NCI-H69 (cell line): ENCODE data around the gene PRDM11.

Experiments
- DNase-seq: peaks from one replicate; lab custom pipeline; 2025; lab: John Stamatoyannopoulos, UW

The PRDM11 gene

DNA sequence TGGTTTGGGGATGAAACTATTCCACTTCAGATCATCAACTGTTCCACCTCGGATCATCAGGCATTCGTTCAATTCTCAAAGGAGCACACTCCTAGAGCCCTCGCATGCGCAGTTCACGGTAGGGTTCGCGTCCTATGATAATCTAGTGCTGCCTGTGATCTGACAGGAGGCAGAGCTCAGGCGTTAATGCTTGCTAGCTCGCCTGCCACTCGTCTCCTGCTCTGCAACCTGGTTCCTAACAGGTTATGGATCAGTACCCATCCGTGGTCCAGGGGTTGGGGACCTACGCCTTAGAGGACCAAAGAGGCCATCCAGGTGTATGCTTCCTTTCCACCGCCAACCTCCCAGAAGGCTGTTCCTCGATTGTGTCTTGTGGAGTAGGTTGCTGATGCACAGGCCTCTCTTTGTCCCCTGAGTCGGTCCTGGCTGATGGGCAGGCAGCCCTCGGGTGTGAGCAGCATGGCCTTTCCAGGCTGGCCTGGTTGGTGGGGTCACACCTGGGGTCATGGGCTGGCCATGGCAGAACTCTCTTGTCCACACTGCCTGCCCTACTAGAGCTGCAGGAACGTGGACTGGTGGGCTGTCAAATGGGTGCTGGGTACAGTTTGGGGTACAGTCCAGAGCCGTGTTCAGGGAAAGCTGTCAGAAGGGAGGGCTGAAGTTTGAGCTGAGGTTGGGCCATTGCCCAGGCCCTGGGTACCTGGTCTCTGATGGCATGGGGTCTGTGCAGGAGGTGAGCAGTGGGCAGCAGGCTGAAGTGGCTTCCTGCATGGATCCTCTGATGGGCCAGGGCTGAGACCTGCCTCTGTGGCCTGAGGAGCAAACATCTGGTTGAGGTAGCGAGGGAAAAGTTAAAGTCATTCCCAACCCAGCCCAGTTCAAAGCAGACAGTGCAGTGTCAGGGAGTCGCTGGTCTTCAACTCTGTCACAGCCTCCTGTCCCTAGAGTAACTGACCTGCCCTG lies 11.1 kb downstream of the PRDM11 start:
- DNase-seq: no peak

DNA sequence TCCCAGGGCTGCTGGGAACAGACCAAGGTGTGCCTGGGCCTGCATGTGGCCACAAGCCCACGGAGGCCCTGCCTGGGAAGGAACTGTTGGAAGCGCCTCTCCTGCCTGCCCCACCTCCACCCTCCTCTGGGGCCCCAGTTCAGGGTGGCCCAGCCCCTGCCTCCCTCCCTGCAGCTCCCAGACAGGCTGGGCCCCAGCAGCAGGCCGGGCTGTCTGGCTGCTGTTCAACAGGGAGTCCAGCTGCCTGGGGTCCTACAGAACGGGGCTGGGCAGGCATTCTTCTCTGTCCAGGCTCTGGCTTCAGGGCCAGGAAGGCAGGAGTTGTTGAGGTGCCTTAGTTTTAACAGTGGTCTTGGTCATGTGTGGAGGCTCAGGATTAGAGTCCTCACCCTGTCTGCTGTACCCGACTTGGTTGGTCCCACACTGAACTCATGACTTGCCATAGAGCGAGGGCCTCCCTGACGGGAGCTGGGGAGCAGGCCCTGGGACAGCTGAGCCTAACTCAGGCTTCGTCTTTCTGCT lies 11.8 kb downstream of the PRDM11 start:
- DNase-seq: no peak

DNA sequence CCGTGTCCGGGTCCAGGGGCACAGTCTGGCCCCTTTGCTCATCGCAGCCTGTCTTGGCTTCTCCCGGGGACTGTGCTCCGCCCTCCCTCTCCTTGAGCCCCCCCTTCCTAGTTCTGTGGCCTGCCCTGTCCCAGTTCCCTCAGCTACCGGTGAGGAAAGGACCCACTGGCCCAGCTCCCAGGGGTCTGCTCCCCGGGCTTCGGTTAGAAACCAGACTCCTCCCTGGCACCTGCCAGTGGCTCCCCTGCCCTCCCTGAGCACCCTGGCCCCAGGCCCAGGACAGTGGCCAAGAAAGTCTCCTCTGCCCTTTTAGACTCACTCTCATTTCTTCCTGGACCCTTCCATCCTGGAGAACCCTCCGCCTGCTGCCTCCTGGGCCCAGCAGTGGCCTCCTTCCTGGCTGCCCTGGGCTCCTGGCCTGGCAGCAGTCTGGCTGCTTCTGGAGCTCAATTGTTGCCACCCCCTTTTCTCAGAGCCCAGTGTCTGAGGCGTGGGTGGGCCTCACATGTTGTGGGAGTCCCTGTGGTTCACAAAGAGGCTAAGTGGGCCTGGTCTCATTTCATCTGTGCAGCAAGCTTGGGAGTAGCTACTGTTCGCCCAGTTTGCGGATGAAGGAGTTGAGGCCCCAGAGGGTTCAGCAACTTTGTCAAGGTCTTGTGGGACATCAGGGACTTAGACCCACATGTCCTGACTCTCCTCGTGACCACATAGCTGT lies 12.6 kb downstream of the PRDM11 start:
- no peak for DNase-seq

DNA sequence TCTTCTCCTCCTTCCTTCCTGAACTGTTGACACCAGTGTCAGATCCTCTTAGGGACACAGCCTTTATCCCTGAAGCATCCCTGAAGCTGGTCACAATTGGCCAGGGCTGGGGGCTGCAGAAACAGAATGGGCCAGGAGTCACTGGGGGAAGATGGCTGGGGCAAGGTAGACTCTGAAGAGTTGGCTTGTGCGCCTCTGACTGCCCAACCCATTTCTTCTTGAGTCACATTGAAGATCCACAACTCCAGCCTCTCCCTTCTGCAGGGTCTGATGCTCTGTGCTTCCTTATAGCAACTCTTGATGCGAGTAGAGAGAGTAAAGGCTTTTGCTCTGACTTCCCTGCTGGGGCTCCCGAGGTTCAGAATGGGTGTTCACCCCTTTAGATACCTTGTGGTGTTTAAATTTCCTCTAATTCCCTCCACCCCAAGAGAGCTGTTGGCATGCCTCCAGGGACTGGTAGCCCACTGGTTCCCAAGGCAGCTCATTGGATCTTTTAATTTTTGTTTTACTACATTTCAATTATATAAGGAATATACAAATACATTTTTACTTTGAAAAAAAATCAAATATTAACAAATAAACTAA lies 13.4 kb downstream of the PRDM11 start:
- no peak for DNase-seq

DNA sequence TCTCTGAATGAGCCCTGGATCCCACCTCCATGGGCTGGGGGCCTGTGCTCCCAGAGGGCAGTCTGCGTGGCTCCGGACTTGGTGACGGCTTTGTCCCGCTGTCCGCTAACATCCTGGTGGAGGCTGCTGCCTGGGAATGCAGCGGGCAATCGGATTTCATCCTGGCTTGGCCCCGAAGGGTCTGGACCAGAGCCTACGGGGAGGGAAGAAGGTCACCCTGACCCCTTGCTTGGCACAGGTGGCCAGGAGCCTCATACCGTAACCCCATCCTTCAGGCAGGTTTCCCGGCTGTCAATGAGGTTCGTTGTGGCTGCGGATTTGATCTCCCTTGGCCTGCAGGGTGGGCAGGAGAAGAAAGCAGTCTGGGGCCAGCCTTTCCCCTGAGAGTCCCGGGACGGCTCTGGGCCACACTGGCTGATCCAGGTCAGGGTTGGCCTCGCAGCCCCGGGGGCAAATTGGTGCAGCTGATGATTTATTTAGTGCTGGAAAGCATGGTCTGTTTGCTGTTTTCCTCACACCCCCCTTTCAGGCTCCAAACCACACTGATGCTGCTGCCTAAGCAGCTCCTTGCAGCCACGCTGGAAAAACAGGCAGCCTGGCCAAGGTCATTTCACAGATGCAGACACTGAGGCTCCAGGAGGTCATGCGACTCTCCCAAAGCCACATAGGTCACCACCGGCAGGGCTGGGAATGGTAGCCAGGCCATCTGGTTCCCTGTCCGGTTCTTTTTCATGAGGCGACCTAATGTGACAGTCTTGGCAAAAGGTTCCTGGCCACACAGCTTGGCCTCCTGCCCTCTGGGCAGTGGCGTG lies 15.0 kb downstream of the PRDM11 start:
- no peak for DNase-seq

DNA sequence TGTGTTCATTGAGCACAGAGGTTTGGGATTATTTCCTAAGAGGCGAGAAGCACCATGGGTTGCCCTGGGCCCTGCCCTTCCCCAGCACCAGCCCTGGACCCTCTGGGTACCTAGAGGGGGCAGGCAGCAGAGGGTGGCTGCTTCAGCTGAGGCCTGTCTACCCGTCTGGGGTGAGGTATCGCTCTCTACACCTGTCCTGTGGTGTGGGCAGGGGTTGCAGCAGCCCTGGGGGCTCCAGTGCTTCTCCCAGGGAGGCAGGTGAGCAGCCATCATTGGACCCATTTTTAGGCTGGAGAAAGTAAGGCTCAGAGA lies 15.6 kb downstream of the PRDM11 start:
- DNase-seq: no peak

DNA sequence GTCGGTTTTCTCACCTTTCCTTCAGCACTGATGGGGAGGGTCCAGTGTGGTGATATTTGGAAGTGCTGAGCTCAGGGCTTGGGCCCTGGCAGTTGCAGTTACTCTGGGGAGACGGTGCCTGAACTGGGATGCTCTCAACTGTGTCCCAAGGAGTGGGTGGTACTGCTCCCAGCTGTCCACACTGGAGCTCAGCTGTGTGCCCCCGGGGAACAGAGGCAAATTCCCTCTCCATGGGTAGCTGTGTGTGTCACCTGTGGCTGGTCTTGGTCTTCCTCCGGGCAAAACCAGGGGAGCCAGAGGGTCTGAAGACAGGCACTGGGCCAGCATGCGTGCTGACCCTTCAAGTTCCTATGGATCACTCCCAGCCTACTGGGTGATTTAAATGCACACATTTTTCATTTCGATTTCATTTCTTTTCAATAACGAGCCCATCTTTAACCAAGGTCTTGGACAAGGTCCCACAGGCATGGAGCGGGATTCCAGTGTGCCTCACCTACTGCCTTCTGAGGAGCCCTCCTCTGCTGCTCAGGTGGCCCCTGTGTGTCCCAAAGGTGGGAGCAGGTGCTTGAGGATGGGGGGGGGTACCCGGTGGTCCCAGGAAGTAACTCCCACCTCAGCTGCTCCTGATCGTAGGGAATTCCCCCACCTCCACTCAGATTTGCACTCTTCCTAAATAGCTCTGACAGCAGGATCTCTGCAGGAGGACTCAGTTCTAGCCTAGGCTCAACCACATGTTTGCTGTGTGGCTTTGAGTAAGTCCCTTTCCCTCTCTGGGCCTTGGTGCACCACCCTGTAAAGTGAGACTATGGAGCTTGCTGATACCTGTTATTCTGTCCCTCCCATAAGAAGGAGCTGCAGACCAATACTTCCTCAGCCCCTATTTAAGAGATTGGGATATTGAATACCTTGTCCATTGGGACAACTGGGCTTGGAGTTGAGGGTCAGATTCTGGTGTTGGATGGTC lies 16.8 kb downstream of the PRDM11 start:
- DNase-seq: no peak

DNA sequence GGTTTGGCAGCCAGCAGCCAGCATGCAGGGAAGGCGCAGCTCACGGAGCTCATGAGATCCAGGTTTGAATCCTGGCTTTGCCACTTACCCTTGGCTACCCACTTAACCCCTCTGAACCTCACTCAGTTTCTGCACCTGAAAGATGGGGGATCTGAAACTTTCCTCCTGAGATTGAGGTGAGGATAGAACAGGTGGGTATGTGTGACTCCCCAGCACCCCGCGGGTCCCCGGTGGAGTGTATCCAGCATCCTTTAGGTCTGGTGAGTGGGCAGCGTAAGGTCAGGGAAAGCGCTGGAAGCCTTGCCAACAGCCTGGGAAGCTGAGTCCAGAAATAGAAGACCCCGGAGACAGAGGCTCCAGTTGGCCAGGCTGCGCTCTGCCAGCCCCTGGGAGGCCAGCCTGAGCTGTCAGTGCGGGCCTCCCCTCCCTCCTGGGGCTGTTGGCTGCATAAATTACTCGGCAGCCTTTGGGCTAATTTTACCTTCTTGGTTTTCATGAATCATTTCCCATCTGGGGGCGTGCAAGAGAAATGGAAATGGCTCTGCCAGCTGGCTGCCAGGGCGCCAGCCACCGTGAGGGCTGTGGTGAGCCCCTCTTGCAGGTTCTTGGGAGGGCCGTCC lies 17.6 kb downstream of the PRDM11 start:
- peak; percentile 47 for DNase-seq

DNA sequence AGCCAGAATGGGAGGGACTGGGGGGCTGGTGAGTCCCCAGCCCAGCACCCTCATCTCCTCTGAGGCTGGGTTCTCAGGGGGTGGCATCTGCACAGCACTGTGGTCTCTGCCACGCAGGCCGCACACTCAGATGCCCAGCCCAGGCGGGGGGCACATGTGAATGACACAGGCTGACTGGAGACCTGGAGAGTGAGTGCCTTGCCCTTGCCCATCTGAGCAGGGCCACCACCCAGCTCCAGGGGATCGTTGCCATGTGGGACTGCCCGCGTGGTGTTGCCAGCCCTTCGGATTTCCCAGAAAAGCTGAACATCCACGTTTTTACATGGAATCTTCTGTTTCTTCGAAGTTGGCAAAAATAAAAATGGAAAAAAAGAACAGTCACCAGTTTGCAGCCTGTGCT lies 18.9 kb downstream of the PRDM11 start:
- no peak for DNase-seq

DNA sequence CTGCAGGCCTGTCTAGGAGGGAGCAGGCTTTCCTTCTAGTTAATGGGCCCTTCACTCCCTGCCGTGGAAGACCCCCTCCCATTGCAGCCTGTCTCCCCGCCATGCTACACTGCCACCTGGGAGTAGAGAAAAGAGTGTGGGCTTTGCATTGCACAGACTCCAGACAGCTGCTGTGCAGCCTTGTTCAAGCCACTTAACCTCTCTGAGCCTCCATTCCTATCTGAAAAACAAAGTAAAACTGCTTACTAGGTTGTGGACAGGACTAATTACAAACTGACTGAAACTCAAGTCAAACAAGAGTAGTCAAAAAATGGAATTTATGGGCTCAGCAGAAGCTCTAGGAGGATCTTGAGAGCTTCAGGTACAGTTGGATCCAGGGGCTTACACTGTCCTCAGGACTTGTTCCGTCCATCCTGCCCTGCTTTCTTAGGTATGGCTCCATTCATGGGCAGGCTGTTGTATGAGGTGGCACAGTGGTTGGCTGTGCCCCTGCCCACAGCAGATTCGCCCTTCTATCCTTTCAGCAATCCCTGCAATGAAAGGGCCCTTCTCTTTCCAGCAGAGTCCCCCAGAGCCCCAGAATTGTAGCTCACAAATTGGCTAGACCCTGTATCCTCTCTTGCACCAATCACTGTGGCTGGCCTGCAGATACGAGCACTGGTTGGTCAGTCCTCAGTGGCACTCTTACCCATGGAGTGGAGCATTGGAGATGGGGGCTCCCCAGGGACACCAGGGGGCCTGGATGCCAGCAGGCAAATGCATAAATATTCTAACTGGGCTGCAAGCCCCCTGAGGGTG lies 19.6 kb downstream of the PRDM11 start:
- no peak for DNase-seq

DNA sequence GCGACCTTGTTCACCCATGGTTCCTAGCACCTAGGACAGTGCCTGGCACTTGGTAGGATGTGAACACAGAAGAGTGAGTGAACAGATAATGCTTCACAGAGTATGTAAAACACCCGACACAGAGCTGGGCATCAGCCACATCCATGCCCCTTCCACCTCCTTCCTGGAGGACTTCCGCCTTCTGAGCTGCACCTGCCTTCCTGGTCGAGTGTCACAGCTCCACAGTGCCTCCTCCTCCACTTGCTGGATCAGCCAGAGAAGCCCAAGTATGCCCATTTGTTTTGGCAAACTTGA lies 20.1 kb downstream of the PRDM11 start:
- no peak for DNase-seq

DNA sequence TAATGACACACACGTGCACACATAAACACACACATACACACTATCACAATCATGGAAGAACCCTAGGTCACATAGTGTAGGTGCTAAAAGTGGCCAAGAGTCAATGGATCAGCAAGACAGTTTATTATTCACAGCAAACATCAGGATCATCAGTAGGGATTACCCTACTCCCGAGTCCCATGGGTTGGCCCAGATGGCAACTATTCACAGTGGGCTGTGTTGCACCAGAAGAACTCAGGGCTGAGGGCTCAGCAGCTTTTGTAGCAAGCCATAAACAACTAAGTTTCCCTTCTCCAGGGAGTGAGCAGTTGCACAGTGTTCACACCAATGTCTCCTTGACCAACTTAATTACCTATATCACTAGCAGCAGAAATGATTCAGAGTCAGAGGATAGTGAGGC lies 20.8 kb downstream of the PRDM11 start:
- no peak for DNase-seq

DNA sequence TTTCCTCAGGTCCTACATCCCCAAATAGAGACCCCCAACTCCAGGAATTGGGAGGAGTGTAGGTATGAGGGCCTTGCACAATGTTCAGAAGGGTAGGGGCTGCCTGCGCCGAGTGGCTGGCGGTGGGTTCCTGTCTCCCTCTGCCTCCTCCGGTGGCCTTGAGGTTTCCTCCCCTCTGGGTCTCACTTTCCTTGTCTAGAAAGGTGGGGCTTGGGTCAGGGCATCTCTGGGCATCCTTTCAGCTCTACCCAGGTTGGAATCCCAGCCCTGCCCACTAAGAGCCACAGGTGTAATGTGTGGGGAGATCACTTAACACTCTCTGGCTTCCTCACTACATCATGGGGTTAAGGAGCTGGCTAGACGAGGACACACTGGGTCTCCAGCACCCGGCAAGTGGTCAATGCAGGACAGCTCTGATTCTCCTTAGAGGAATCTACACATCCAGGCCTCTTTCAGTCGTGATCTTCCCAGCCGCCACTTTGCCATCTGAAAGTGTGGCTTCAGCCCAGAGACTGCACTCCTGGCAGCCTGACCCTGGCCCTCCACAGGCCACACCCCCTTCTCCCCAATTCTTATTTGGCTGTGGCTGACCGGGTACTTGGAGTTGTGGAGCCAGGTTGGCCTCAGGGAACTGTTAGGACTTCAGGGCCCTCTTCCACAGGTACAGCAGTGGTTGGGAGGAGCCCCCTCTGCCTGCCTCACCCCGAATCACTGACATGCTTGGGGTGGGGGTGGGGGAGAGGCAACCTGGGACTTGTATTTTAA lies 22.1 kb downstream of the PRDM11 start:
- DNase-seq: no peak

DNA sequence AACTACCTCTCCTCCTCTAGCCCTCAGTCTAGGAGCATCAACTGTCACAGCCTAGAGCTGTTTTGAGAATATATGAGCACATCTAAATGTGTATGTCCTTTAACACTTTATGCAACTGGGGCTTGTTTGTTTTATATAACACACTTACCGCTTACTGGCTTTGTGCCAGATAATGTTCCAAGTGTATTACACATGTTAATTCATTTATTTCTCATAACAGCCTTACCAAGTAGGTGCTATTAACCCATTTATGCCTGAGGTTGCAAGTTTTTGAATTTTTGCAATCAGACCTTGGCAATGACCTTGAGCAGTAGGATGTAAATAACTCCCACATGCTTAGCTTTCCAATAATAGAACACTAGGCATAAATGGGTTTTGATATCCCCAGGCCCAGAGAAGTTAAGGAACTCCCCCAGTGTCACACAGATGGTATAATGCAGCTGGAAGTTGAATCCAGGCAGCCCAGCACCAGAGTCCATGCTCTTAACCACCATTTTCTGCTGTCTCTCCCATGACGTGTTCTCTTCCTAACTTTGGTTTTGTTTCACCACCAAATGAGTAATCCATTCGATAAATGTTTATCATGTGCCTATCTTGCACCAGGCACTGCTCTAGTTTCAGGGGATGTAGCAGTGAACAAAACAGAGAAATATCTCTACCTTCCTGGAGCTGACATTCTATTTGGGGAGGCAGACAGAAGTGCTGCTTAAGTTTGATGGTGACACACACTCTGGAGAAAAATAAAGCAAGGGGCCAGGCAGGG lies 23.1 kb downstream of the PRDM11 start:
- DNase-seq: peak; percentile 29

DNA sequence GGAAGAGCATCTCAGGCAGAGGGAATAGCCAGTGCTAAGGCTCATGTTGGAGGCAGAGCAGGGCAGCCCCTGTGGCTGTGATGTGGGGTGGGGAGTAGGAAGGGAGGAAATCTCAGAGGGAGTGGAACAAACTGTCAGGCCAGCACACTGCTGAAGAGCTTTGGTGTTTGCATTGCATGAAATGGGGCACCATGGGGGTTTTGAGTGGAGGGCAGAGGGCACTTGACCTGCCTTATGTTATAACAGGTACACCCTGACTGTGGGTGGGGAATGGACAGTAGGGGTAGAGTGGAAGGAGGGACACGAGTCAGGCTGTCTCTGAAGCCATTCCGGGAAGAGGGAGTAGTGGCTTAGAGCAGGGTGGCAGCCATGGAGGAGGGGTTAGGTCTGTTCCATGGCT lies 24.0 kb downstream of the PRDM11 start:
- no peak for DNase-seq

DNA sequence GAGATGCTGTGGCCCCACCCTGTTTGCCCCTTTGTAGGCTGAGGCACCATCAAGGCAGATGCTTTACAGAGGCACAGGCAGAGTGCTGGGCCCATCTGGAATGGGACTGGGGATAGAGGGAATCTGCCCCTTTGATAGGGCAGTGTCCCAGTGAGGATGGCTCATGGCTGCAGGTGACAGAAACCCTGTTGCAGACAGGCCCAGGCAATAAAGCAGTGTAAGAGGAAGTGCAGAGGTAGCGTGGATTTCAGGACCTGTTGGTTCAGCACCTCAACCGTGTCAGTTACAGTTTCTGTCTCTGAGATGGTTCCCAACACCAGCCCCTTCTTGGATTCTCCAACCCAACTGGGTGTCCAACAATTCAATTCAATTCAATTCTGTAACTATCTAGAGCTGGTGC lies 25.1 kb downstream of the PRDM11 start:
- DNase-seq: no peak

DNA sequence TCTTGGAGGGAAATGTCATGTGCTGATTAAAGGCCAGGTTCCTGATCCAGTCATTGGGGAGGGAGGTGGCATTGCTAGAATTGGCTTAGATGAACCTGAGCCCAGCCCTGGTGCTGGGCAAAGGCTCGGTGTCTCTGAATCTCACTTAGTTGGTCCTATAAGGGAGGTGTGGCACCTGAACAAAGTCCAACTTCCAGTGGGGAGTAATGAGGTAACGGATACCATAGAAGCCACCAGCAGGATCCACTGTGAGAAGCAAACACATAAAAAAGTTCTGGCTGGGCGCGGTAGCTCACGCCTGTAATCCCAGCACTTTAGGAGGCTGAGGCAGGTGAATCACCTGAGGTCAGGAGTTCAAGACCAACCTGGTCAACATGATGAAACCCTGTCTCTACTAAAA lies 26.6 kb downstream of the PRDM11 start:
- DNase-seq: no peak

DNA sequence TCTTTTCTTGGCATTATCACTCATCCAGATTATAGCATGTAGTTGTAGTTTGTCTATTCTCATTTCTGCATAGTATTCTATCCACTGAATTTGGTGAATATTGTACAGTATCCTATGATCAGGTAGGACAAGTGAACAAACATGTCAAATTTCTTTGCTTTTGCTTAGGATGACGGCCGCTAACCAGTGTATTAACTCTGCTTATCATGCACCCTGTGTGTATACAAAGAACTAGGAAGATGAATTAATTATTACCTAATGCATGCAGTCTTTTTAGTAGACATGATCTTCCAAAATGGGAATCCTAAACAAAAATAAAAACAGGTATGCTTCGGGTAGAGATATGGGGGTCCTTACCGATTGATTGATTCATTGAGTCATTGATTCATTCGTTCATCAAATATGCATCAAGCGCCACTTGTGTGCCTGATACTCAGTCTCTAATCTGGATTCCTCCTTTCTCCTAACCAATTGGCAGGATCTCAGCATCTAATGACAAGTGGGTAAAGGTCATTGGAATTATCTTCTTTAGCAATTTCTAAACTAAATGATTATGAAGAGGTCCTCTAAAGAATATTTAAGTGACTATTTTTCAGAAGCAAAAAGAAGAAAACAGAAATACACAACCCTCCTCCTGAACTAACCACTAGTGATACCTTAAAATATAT lies 27.9 kb downstream of the PRDM11 start:
- no peak for DNase-seq
